ENCODE measurements around the gene ZNF580. TPM values are rescaled to one million over a fixed set of nuclear protein-coding genes. Genes with fewer than 3 reads are reported as not detected.

ZNF580 gene
- total and polyA plus RNA-seq, 9 of the 15 experiments (the other 6 are each of a cell fraction or from before 2014, with no cell fraction given): 2.3 to 47.4 (median 6.0) TPM

- TF ChIP-seq SAP30 (IDR thresholded peaks at IDR 0.05; ENCODE audit: borderline replicate concordance, insufficient read depth, low read depth, low read length, poor library complexity, severe bottlenecking) (no peak), E2F4 (CRISPR knock-in tag; IDR thresholded peaks at IDR 0.05; ENCODE audit: low read depth) (peak; percentile 93), ZNF778 (CRISPR knock-in tag; IDR thresholded peaks at IDR 0.05) (no peak), SAFB2 (IDR thresholded peaks at IDR 0.05; ENCODE audit: borderline replicate concordance, low read depth, low read length, severe bottlenecking) (no peak), CHD1 (IDR thresholded peaks at IDR 0.05; ENCODE audit: low read length) (no peak), SAFB (IDR thresholded peaks at IDR 0.05; ENCODE audit: borderline replicate concordance, low read depth, low read length) (no peak), NFXL1 (CRISPR knock-in tag; IDR thresholded peaks at IDR 0.05) (no peak), MXI1 (IDR thresholded peaks at IDR 0.05; ENCODE audit: low read depth, low read length) (no peak), TGIF2 (CRISPR knock-in tag; IDR thresholded peaks at IDR 0.05) (peak; percentile 91), E4F1 (CRISPR knock-in tag; IDR thresholded peaks at IDR 0.05; ENCODE audit: borderline replicate concordance) (no peak), PKNOX1 (IDR thresholded peaks at IDR 0.05) (no peak), ZNF79 (CRISPR knock-in tag; IDR thresholded peaks at IDR 0.05; ENCODE audit: low read depth) (no peak), NR3C1 (CRISPR knock-in tag; IDR thresholded peaks at IDR 0.05) (peak; percentile 96), TFE3 (CRISPR knock-in tag; IDR thresholded peaks at IDR 0.05) (peak; percentile 5; the same call in 1 of the 2 replicates), CEBPG (CRISPR knock-in tag; IDR thresholded peaks at IDR 0.05) (no peak), CEBPG (tag; conservative IDR thresholded peaks at IDR 0.05 in 1 of 2, IDR thresholded peaks at IDR 0.05 in 1 of 2) (no peak), ZNF431 (CRISPR knock-in tag; IDR thresholded peaks at IDR 0.05) (peak; percentile 95), ZNF263 (CRISPR knock-in tag; IDR thresholded peaks at IDR 0.05; ENCODE audit: borderline replicate concordance) (peak; percentile 91), SIRT6 (IDR thresholded peaks at IDR 0.05; ENCODE audit: low read depth, low read length) (no peak), TCF15 (CRISPR knock-in tag; IDR thresholded peaks at IDR 0.05) (peak; percentile 15; the same call in 1 of the 2 replicates), ZFP30 (CRISPR knock-in tag; IDR thresholded peaks at IDR 0.05; ENCODE audit: borderline replicate concordance) (no peak), FOXK1 (CRISPR knock-in tag; IDR thresholded peaks at IDR 0.05; ENCODE audit: borderline replicate concordance) (peak; percentile 99)
Measured at GRCh38 chr19:55640043-55640576, 692 bp upstream of the ZNF580 start (continued).
